ENCODE measurements around the gene SLC9A3.

The SLC9A3 gene

GRCh38 chr5:538271-538771 lies 14.1 kb upstream of the SLC9A3 start:
- DNase-seq: no peak

GRCh38 chr5:537621-538071 lies 13.4 kb upstream of the SLC9A3 start:
- no peak for DNase-seq

- no peak for DNase-seq
Measured at GRCh38 chr5:537098-537497, 12.8 kb upstream of the SLC9A3 start.

- DNase-seq: peak in 1 of 2 experiments; percentile 33
Measured at GRCh38 chr5:535846-536698, 11.8 kb upstream of the SLC9A3 start.

GRCh38 chr5:534743-535671 lies 10.8 kb upstream of the SLC9A3 start:
- no peak for DNase-seq

GRCh38 chr5:533955-534742 lies 9.9 kb upstream of the SLC9A3 start:
- DNase-seq: no peak

- DNase-seq: no peak
Measured at GRCh38 chr5:533243-533954, 9.2 kb upstream of the SLC9A3 start.

GRCh38 chr5:532521-533242 lies 8.4 kb upstream of the SLC9A3 start:
- no peak for DNase-seq

- no peak for DNase-seq
Measured at GRCh38 chr5:531749-532315, 7.6 kb upstream of the SLC9A3 start.

- no peak for DNase-seq
Measured at GRCh38 chr5:531101-531748, 7.0 kb upstream of the SLC9A3 start.

- DNase-seq: no peak
Measured at GRCh38 chr5:530001-530955, 6.0 kb upstream of the SLC9A3 start.

- peak in 1 of 2 experiments; percentile 73 for DNase-seq
Measured at GRCh38 chr5:528629-529511, 4.6 kb upstream of the SLC9A3 start.

- DNase-seq: no peak
Measured at GRCh38 chr5:527646-528628, 3.7 kb upstream of the SLC9A3 start.

- DNase-seq: no peak
Measured at GRCh38 chr5:526456-527088, 2.3 kb upstream of the SLC9A3 start.

- no peak for DNase-seq
Measured at GRCh38 chr5:525916-526315, 1.7 kb upstream of the SLC9A3 start.
